IPS-NIHi11 (cell line): ENCODE data around the gene SPPL2A.
"Not testable (repeated sequence)": the region's sequence is repeated elsewhere in the genome, so short reads cannot be mapped to it uniquely, and the experiment has no call there.

Experiments
- DNase-seq: peaks from one replicate; pipeline ENCODE4 v3.0.0; 2012; ENCODE audit warnings: mixed read lengths, low spot score

SPPL2A gene

GRCh38 chr15:50767332-50767861, 1.9 kb upstream of the SPPL2A start:
- DNase-seq, result no peak

GRCh38 chr15:50764461-50765194, 878 bp downstream of the SPPL2A start:
- DNase-seq, result no peak

GRCh38 chr15:50758712-50759205, 6.7 kb downstream of the SPPL2A start:
- DNase-seq, result no peak

- DNase-seq, result no peak
These were observed 12.0 kb downstream of the SPPL2A start for GRCh38 chr15:50753463-50753862.

GRCh38 chr15:50751394-50751793, 14.1 kb downstream of the SPPL2A start:
- DNase-seq, result no peak

- no peak for DNase-seq
These were observed 15.2 kb downstream of the SPPL2A start for GRCh38 chr15:50750227-50750705.

GRCh38 chr15:50747523-50747922, 18.0 kb downstream of the SPPL2A start:
- DNase-seq, result no peak

- no peak for DNase-seq
These were observed 20.9 kb downstream of the SPPL2A start for GRCh38 chr15:50744601-50745000.

GRCh38 chr15:50740955-50741354, 24.6 kb downstream of the SPPL2A start:
- no peak for DNase-seq

GRCh38 chr15:50736823-50737222, 28.7 kb downstream of the SPPL2A start:
- DNase-seq, result no peak

- DNase-seq, result no peak
These were observed 30.4 kb downstream of the SPPL2A start for GRCh38 chr15:50735156-50735555.

- DNase-seq, result no peak
These were observed 39.2 kb downstream of the SPPL2A start for GRCh38 chr15:50726315-50726714.

GRCh38 chr15:50718700-50719125, 46.8 kb downstream of the SPPL2A start:
- no peak for DNase-seq

- no peak for DNase-seq
These were observed 53.5 kb downstream of the SPPL2A start for GRCh38 chr15:50712018-50712417.

GRCh38 chr15:50710585-50710984, 54.9 kb downstream of the SPPL2A start:
- no peak for DNase-seq

GRCh38 chr15:50707878-50708427, 57.6 kb downstream of the SPPL2A start:
- no peak for DNase-seq

GRCh38 chr15:50702762-50703334, 62.7 kb downstream of the SPPL2A start:
- DNase-seq, result no peak

- no peak for DNase-seq
These were observed 67.4 kb downstream of the SPPL2A start for GRCh38 chr15:50698101-50698500.

- DNase-seq, result no peak
These were observed 68.3 kb downstream of the SPPL2A start for GRCh38 chr15:50697109-50697797.

GRCh38 chr15:50694634-50695165, 70.8 kb downstream of the SPPL2A start:
- DNase-seq, result not testable (repeated sequence)

GRCh38 chr15:50687302-50687902, 78.1 kb downstream of the SPPL2A start:
- no peak for DNase-seq
